NB4 (cell line): ENCODE measurements around the gene CEP170B.
A peak's percentile ranks its signal among the peaks of the same experiment; 100 is the strongest.
"Not testable (repeated sequence)": the region's sequence is repeated elsewhere in the genome, so short reads cannot be mapped to it uniquely, and the experiment has no call there.

Experiments
- DNase-seq: peaks from one replicate; pipeline ENCODE4 v3.0.0; 2010; ENCODE audit warnings: low read depth
- H3K4me3 ChIP-seq: one replicate; pipeline ENCODE4 v1.5.1; 2011; ENCODE audit warnings: mild to moderate bottlenecking, low read depth, low read length, moderate library complexity
- MAX ChIP-seq: IDR thresholded peaks from 2 replicates; pipeline ENCODE4 v1.6.1; 2011; ENCODE audit warnings: low read depth, low read length
- MYC ChIP-seq: IDR thresholded peaks from 2 replicates; pipeline ENCODE4 v1.6.1; 2011; ENCODE audit warnings: low read depth, low read length
- POLR2A ChIP-seq: IDR thresholded peaks from 2 replicates; pipeline ENCODE4 v1.6.1; 2011; ENCODE audit warnings: mild to moderate bottlenecking; ENCODE audit not compliant: insufficient read length; ENCODE audit errors: extremely low read depth
- TF ChIP-seq, protein P1 (sequence below): IDR thresholded peaks from one replicate; pipeline ENCODE4 v1.5.1; 2012; ENCODE audit warnings: low read depth, low read length

The CEP170B gene

DNA sequence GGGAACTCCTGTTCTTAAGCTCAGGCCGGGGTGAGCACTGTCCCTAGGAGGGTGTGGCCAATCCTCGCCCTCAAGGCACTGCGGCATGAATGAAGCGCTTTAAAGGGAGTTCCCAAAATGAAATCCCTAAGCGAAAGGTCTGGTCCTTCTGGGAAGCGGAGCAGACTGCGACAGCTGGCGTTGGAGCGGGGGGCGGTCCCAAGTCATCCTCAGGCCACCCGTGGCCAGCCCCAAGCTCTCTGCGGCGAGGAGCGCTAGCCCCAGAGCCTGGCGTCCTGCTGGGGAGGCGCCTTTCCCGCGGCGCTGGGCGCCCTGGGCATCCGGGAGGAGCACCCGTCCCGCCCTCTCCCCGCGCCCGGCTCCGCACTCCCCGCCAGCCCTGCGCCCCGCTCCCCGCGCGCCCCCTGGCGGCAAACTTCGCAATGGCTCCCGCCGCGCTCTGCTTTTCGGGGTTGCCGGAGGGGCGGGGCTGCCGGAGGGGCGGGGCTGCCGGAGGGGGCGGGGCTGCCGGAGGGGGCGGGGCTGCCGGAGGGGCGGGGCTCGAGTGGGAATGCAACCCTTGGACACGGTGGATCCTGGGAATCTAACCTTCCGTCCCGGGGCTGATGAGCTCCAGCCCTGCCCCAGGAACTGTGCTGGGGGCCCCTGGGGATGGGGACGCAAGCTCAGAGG is 38.7 kb upstream of the CEP170B start:
- TF ChIP-seq POLR2A (no peak), MYC (no peak), MAX (no peak)
- TF ChIP-seq, protein P1, sequence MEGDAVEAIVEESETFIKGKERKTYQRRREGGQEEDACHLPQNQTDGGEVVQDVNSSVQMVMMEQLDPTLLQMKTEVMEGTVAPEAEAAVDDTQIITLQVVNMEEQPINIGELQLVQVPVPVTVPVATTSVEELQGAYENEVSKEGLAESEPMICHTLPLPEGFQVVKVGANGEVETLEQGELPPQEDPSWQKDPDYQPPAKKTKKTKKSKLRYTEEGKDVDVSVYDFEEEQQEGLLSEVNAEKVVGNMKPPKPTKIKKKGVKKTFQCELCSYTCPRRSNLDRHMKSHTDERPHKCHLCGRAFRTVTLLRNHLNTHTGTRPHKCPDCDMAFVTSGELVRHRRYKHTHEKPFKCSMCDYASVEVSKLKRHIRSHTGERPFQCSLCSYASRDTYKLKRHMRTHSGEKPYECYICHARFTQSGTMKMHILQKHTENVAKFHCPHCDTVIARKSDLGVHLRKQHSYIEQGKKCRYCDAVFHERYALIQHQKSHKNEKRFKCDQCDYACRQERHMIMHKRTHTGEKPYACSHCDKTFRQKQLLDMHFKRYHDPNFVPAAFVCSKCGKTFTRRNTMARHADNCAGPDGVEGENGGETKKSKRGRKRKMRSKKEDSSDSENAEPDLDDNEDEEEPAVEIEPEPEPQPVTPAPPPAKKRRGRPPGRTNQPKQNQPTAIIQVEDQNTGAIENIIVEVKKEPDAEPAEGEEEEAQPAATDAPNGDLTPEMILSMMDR, result peak; percentile 36
- peak overlapping the region; percentile 25 for H3K4me3 ChIP-seq
- peak; percentile 80 for DNase-seq

- no peak for DNase-seq
- TF ChIP-seq POLR2A (no peak), MYC (no peak), MAX (no peak)
- TF ChIP-seq, protein P1, result no peak
- no peak overlapping the region for H3K4me3 ChIP-seq
Measured at GRCh38 chr14:104826861-104827176, 38.2 kb upstream of the CEP170B start.

- no peak overlapping the region for H3K4me3 ChIP-seq
- peak; percentile 54 for DNase-seq
- TF ChIP-seq MYC, result no peak
- TF ChIP-seq, protein P1, result peak; percentile 43
Measured at GRCh38 chr14:104827177-104828055, 37.7 kb upstream of the CEP170B start.

- DNase-seq, result no peak
- no peak overlapping the region for H3K4me3 ChIP-seq
- TF ChIP-seq MYC, result no peak
- TF ChIP-seq, protein P1, result no peak
- TF ChIP-seq POLR2A, result no peak
- no peak for TF ChIP-seq MAX
Measured at GRCh38 chr14:104830781-104831180, 34.3 kb upstream of the CEP170B start.

- H3K4me3 ChIP-seq, DNase-seq: not testable (repeated sequence)
Measured at GRCh38 chr14:104836171-104836935, 28.7 kb upstream of the CEP170B start.

DNA sequence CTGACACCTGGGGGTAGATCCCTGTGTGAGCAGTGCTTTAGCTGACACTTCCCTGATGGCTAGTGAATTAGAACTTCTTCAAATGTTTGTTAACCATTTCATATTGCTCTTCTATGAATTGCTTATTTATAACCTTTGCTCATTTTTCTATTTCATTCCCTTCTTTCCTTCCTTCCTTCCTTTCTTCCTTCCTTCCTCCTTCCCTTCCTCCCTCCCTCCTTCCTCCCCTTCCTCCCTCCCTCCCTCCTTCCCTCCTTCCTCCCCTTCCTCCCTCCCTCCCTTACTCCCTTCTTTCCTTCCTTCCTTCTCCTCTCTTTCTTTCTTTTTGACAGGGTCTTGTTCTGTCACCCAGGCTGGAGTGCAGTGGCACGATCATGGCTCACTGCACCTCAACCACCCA is 23.3 kb upstream of the CEP170B start:
- no peak overlapping the region for H3K4me3 ChIP-seq
- no peak for DNase-seq
- TF ChIP-seq MAX (no peak), POLR2A (no peak), MYC (no peak)
- TF ChIP-seq, protein P1, result no peak
